H54 (cell line): ENCODE results near the gene SNAPC4.

ENCODE experiments used
- DNase-seq: peaks from one replicate; pipeline ENCODE4 v3.0.0; 2011; ENCODE audit warnings: low spot score, mixed read lengths; ENCODE audit not compliant: insufficient read length
- FAIRE-seq: peaks from 3 replicates; lab custom pipeline; 2011; peaks lifted over from hg19 to GRCh38; lab: Jason Lieb, UNC
- POLR2A ChIP-seq: IDR thresholded peaks from 2 replicates; pipeline ENCODE4 v1.6.1; 2011; ENCODE audit warnings: low read depth, mild to moderate bottlenecking, low read length

Gene SNAPC4

DNA sequence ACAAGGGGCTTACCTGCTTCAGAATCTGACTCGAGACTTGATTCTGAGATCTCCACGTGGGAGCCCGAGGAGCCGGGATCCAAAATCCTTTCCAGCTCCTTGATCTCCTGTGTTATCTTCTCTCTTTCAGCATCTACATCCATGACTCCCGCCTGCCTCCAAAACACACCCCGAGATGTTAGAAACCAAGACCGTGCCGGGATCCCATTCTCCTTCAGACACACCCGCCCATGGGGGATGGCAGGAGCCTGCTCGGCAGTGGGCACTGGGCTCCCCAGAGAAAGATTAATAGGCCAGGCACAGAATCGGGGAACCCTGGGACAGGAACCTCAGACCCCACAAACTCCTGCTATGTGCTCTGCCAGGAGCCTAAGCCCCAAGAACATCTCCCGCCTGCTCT, 1.7 kb downstream of the SNAPC4 start:
- no peak for TF ChIP-seq POLR2A
- DNase-seq (no peak), FAIRE-seq (no peak)

DNA sequence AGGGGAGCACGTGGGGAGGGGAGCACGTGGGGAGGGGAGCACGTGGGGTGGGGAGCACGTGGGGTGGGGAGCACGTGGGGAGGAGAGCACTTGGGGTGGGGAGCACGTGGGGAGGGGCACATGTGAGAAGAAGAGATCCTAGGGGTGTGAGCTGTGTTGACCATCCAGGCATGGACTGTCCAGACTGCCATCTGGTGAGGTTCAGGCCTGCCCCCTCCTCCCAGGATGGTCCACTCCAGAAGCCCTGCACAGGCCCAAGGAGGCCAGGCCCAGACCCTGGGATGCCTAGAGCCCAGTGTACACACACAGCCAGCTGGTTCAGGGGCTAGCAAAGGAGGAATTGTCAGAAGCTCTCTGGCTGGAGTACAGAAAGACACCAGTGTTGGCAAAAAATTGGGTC, 2.3 kb downstream of the SNAPC4 start:
- TF ChIP-seq POLR2A = no peak
- FAIRE-seq (no peak), DNase-seq (no peak)

DNA sequence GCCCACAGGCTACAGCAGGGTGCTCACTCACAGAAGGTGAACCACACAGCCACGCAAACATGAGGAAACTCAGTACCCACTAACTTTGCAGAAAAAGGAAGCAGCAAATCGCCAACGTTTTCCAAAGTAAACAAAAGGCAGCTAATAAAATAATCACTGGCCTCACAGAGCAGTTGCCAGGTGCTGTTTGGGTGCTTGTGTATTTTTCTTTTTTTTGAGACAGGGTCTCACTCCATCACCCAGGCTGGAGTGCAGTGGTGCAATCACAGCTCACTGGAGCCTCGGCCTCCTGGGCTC, 3.8 kb downstream of the SNAPC4 start:
- no peak for DNase-seq
- no peak for TF ChIP-seq POLR2A
- FAIRE-seq = no peak

DNA sequence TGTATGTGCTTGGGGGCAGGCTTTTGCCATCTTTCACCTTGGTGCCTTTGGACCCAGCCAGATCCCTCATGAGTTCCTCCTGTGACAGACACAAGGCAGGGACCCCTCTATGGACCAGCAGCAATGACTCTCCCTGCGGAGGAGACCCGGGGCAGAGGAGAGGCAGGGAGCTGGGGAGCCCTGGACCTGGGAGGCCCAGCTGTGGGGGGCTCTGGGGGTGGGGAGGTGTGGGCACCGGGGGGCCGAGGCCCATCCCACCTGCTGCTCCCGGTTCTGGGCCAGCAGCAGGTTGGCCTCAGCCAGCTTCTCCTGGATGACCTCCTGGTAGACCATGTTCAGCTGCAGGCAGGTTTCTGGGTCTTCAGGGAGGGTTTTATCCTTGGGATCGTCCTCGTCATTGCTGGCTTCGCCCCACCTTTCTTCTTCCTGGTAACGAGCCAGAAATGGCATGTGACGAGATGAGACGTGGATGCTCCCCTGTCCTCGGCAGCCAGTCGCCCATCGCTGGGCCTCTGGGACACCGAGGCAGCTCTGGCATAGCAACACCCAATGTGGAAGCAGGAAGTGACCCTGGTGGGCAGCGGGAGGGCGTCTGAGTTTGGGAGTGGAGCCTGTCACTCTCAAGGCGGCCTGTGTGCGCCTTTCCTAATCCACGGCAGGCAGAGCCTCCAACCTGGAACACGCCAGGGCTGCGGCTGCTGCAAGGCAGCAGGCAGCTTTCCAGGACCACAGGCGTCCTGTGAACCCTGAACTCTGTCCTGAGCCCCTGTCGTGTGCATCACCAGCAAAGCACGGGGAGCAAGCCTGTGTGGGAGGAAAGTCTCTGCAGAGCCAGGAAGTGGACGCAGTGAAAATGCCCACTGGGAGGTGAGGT, 4.4 kb downstream of the SNAPC4 start:
- no peak for DNase-seq
- no peak for TF ChIP-seq POLR2A
- FAIRE-seq = no peak

DNA sequence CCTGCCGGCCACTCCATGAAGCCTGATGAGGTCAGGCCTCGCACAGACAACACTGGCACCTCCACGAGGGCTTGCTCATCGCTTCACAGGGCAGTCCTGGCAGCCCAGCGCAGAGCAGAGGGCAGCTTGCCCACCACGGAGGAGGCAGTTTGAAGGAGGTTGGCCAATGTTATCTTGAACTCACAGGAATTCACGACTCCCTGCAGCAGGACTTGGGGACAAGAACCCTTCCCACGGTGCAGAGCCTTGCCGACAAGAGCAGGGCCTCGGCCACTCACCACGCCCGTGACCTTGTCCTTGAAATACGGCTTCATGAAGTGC, 5.0 kb downstream of the SNAPC4 start:
- FAIRE-seq (no peak), DNase-seq (no peak)
- TF ChIP-seq POLR2A = no peak

DNA sequence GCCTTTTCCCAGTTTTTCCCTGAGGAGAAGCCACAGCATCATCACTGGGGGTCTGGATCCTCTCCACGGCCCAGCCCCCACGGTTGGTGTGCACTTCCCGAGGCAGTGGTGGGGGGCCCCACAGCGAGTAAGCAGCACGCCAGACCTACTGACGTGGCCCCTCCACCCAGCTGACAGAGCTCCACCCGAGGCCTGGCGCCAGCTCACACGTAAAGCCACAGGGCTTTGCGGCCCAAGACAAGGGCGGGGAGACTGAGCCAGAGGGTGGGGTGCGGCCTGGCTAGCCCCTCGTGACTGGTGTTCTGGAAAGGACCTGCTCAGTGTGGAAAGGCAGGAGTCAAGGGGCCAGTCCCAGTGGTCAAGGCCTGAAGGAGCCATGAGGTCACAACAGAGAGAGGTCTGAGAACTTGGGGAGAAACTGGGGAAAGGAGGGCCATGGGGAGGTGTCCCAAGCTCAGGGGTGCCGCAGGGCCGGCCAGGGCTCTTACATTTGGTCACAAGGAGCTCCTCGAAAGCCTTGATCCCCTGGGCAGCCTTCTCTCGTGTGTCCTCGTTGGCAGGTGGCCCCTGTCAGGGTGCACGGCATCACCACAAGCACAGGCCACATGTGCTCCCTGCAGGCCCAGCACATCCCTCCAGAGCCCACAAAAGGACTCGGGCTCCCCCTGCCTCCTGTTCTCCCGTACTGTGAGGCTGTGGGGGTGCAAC, 5.5 kb downstream of the SNAPC4 start:
- FAIRE-seq = no peak
- TF ChIP-seq POLR2A = no peak
- no peak for DNase-seq

DNA sequence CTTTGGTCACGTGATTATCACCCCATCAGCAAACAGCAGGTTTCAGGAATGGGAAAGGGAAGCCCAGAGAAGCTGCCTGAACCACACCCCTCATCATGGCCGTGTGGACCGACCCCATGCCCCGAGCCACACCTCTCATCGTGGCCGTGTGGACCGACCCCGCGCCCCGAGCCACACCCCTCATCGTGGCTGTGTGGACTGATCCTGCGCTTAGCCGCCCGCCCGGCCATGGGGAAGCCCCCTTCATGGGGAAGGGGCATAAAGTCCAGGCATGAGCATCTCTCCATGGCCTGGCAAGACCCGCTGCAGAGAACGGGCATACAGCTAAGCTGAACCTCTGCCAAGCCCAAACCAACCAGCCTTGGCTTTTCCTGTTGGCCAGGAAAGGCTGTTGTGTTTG, 6.4 kb downstream of the SNAPC4 start:
- FAIRE-seq = no peak

DNA sequence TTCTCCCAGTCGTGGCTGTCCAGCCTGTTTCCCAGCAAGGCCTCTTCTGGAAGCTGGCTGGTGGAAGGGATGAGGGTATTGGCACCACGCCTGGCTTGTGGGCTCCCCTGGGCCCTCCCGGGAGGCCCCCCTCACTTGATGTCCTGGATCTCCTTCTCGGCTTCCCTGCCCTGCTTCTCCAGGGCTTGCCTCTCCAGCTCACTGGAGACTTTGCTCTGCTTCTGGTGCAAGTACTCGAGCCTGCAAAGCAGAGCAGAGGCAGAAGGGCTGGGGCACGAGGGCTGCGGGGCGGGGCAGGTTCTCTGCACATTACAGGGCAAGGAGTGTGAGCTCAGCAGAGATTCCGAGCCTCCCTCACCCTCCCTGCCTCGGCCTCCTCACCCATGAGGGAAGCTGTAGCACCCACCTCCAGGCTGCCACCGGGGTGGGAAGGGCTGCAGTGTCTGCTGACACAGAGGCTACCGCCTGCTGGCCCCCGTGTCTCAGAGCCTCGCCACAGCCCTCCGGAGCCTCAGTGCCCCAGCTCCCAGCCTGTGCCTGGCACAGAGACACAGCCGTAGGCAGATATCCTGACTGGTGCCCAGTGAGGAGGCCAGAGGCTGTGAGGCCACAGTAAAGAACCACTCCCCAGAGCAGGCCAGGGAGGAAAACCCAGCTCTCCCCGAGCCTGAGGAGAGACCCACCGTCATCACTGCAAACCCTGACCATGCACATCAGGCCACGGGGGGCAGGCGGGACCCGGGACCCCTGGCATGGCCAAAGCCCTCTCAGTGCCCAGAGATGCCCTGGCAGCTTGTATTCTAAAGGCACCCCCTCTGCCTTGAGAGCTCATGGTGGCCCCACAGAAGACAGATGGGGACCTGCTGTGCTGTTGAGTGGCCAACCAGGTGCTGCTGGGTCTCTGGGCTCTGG, 7.2 kb downstream of the SNAPC4 start:
- DNase-seq (no peak), FAIRE-seq (no peak)
- no peak for TF ChIP-seq POLR2A

More for the DNA sequence above, 6.4 kb downstream of the SNAPC4 start:
- DNase-seq = no peak
- no peak for TF ChIP-seq POLR2A

DNA sequence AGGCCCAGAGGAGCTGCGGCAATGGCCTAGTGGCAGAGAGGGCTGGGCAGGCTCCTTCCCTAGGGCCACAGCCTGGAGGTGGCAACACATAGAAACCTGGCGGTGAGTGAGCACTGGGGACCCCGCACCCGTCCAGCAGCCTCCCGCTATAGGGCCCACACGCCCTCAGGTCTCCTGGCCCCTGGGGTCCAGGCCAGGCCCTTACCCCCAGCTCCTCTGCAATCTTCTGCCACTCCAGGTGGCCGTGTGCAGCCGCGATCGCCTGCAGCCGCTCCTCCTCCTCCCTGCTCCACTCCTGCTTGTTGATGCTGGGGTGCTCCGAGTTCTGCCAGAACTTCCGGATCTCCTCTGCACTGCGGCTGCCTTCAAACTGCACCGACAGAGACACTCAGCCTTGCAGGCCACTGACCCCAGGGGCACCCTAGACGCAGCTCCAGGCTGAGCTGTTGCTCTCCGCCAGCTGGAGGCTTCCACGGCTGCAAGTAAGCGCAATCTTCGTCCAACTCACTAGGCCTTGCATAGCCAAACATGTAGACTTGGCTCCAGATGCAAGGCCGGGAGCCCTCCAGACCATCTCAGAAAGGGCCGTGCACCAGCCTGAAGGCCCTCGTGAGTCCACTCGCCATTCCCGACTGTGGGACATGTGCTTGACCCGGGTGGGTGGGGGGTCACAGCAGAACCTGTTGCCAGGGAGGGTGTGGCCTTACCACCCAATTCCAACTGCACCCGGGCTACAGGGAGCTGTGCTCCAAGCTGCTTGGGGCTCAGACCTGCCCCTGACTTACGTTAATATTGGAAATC, 8.0 kb downstream of the SNAPC4 start:
- DNase-seq (no peak), FAIRE-seq (no peak)
- TF ChIP-seq POLR2A = no peak

DNA sequence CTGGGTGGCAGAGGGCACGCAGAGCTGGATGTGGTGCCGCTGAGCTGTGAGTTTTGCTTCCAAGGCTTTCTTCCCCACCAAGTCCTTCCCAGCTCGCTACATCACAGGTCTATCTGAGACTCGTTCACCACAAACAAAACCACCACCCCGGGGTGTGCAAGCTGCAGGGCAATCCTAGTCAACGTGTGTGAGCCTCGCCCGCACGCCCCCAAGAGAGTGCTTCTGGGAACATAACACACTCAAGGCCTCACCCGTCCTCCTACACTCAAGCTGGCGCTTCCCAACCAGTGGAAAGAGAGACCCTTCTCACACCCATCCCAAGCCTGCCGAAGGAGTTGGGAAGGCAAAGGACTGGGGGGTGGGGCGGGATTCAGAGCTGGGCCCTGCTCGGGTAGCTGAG, 10.6 kb downstream of the SNAPC4 start:
- FAIRE-seq (no peak), DNase-seq (no peak)
- no peak for TF ChIP-seq POLR2A

DNA sequence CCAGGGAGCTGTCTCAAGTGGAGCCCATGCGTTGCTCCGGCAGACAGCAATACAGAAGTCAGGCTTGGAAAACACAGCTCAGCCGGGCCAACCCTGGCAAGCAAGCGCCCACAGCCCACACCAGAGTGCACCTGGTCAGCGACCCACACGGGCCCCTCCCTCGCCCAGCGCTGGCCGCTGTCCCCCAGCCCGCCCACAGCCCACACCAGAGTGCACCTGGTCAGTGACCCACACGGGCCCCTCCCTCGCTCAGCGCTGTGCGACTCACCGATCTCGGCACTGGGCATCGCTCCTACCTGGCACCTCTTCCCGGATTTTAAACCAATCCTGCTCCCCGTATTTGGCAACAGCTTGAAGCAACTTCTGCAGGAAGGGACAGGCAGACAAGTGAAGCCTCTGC, 12.8 kb downstream of the SNAPC4 start:
- FAIRE-seq (no peak), DNase-seq (no peak)
- no peak for TF ChIP-seq POLR2A

DNA sequence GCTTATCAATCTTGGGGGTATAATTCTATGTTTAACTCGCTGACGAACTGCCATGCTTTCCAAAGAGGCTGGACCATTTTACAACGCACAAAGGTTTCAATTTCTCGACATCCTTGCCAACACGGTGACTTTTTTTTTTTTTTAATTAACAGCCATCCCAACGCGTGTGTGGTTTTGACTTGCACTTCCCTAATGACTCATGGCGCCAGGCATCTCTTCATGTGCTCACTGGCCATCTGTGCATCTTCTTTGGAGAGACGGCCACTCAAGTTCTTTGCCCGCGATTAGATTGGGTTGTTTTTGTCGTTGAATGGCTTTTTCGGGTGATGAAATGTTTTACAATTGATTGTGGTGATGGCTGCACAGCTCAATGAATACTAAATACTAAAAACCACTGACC, 14.0 kb downstream of the SNAPC4 start:
- FAIRE-seq = no peak
- TF ChIP-seq POLR2A = no peak
- no peak for DNase-seq

DNA sequence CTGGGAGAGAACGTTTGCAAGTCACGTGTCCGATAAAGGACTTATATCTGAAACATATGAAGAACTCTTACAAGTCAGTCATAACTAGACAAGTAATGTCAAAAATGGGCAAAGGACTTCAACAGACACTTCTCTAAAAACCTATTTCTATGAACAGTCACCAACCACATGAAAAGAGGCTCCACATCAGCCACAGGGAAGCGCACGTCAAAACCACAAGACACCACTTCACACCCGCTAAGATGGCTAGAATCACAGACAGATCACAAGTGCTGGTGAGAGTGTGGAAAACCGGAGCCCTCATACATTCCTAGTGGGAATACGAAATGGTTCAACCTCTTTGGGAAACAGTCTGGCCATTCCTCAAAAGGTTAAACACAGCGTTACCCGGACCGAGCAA, 15.0 kb downstream of the SNAPC4 start:
- DNase-seq = no peak
- no peak for TF ChIP-seq POLR2A
- no peak for FAIRE-seq
